ENCODE results near the gene ZSWIM5.
"Not testable (repeated sequence)": the region's sequence is repeated elsewhere in the genome, so short reads cannot be mapped to it uniquely, and the experiment has no call there.

ZSWIM5 gene

DNA sequence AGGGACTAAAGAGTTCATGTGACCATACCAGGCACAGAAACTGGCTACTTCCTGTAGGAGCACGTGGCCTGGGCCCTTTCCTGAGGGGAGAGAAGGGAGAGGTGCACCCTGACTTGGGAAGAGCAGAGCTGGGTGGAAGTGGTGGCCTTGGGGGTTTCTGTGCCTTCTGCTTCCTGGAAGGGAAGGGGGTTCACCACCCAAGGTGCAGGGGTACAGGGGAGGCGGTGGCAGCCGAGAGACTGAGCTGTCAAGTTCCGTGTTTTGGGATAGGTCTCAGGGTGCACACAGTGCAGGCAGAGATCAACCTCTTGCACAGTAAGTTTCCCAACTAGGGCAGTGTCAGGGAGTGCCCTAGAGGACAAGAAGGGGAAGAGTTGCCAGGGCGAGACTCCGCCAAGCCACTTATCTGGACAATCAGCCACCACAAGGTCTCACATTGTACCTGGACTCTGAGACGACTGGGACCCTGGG lies 205.4 kb downstream of the ZSWIM5 start:
- no peak for DNase-seq

DNA sequence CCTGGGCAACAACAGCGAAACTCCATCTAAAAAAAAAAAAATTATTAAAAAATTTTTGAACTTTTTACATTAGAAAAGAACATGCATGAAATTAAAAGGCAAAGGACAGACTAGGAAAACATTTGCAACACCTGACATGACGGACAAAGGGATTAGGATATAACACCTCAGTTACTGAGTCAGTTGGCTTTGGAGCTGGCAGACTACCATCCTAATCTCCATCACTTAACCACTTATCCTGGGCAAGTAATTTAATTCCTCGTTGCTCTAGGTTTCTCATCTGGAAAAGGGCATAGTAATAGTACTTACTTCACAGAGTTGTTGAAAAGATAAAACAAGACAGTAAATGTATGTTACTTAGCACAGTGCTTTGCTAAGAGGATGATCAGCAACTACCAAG lies 207.2 kb downstream of the ZSWIM5 start:
- no peak for DNase-seq

DNA sequence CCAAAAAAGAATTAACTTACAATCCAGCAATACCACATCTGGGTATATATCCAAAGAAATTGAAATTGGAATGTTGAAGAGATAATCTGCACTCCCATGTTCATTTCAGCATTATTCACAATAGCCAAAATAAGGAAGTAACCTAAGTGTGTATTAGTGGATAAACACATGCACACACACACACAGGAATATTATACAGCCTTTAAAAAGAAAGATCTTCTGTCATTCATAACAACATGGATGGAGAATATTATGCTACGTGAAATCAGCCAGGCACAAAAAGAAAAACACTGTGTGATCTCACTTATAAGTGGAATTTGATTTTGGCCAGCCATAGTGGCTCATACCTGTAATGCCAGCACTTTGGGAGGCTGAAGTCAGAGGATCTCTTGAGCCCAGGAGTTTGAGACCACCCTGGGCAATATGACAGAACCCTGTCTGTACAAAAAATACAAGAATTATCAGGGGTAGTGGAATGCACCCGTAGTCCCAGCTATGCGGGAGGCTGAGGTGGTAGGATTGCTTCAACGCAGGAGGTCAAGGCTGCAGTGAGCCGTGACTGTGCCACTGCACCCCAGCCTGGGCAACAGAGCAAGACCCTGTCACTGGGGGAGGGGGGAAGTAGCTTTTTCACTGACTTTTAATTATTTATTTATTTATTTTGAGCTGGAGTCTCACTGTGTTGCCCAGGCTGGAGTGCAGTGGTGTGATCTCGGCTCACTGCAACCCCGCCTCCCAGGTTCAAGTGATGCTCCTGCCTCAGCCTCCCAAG lies 210.8 kb downstream of the ZSWIM5 start:
- DNase-seq = no peak

DNA sequence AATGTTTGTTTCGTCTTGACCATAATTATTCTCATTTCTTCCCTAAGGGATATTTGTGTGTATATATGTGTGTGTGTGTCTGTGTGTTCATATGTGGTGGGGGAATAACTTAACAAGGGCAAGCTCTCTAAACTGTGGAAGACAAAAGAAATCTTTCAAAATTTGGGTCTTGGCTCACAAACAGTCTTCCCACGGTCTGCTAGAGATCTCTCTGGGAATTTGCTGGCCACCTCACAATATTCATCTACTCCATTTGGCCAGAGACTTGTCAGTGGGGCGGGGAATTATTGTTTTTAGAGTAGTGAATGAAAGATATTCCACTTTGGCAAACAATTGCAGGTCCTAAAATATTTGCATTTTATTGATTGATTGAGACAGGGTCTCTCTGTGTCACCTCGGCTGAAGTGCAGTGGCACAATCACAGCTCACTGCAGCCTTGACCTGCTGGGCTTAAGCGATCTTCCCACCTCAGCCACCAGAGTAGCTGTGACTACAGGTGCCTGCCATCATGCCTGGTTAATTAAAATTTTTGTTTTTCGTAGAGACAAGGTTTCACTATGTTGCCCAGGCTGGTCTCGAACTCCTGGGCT lies 212.0 kb downstream of the ZSWIM5 start:
- no peak for DNase-seq

DNA sequence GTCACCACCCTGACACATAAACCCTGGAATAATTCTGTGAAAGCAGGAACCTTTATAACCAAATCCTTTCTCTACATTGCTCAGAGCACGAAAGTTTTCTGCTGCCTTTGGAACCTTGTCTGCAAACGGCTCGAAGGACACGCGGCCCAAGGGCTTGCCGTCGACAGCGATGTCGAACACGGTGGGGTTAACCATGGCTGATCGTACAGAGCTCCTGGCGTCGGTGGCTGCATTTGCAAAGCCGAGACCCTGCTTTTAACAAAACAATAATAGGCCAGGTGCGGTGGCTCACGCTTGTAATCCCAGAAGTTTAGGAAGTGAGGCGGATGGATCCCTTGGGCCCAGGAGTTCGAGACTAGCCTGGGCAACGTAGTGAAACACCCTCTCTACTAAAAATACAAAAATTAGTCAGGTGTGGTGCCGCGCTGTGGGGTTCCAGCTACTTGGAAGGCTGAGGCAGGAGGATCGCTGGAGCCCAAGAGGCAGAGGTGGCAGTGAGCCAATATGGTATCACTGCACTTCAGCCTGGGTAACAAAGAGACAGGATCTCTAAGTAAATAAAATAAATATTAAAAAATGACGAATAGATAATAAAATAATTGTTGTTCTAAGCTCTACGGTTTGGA lies 217.8 kb downstream of the ZSWIM5 start:
- DNase-seq = no peak

DNA sequence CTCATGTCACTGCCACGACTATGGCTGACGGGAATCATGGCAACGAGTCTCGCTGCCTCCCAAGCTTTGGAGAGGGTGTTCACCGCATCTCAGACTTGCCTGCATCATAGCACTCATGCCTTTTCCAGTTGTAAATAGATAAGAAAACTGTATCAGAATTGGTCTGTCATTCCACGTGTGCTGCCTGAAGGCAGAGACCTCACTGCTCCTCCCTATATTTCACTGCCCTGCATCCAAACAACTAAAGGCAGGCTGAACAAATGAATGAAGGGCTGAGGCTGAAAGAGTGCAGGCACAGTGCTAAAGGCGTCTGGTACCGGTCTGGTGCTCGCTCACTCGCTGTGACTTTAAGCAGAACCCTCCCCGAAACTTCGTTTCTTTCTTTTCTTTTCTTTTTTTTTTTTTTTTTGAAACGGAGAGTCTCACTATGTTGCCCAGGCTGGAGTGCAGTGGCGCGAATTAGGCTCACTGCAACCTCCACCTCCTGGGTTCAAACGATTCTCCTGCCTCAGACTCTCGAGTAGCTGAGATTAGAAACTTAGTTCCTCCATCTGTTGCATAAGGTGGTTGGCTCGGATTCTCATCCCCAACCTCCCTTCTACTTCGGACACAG lies 220.6 kb downstream of the ZSWIM5 start:
- no peak for DNase-seq

DNA sequence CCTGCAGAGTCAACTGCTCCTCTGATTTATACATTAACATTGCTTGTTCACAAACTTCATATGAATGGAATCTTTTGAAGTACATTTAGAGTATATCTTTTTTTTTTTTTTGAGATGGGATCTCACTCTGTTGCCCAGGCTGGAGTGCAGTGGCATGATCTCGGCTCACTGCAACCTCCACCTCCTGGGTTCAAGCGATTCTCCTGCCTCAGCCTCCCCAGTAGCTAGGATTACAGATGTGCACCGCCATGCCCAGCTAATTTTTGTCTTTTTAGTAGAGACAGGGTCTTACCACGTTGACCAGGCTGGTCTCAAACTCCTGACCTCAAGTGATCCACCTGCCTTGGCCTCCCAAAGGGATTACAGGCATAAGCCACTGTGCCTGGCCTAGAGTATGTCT lies 229.0 kb downstream of the ZSWIM5 start:
- DNase-seq = not testable (repeated sequence)

DNA sequence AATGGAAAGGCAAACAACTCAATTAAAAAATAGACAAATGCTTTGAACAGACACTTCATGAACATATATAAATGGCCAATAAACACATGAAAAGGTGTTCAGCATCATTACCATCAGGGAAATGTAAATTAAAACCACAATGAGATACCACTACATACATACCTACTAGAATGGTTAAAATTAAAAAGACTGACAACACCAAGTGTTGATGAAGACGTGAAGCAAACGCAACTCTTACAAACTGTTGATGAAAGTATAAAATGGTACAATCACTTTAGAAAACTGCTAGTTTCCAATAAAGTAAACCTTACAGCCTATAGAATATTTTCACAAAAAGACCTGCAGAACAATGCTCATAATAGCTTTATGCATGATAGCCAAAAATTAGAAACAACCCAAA lies 230.2 kb downstream of the ZSWIM5 start:
- DNase-seq = no peak

DNA sequence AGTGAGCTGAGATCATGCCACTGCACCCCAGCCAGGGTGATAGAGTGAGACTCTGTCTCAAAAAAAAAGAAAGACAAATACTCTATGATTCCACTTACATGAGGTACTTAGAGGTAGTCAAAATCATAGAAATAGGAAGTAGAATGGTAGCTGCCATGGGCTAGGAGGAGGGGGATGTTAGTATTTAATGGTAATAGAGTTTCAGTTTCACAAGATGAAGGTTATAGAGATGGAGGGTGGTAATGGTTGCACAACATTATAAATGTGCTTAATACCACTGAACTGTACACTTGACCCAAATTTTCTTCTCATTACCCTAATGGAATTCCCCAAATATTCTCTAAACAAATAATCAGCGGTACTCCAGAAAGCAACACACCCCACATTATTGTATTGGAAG lies 232.8 kb downstream of the ZSWIM5 start:
- no peak for DNase-seq

DNA sequence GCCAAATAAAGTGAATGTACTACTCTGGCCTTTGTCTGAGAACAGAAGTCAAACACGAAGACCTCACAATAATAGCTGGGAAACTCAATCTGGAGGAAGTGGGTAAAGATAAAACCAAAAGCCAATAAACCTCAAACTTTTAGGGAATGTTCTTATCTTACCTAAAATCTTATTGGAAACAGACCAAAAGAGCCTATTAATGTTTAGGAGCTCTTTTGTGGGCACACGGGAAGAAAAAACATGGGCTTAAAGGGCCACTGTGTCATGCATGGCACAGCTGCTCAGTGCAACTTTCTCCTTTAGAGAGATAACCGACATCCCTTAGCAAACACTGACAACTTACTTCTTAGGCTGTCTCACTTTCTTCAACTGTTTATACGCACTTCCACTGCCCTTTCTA lies 236.1 kb downstream of the ZSWIM5 start:
- DNase-seq = no peak
